RKO (cell line): ENCODE measurements around the gene KIFC1.

Experiments used
- DNase-seq: peaks from one replicate; pipeline ENCODE4 v3.0.0-alpha.2; 2016; ENCODE audit warnings: low spot score

The KIFC1 gene

DNA sequence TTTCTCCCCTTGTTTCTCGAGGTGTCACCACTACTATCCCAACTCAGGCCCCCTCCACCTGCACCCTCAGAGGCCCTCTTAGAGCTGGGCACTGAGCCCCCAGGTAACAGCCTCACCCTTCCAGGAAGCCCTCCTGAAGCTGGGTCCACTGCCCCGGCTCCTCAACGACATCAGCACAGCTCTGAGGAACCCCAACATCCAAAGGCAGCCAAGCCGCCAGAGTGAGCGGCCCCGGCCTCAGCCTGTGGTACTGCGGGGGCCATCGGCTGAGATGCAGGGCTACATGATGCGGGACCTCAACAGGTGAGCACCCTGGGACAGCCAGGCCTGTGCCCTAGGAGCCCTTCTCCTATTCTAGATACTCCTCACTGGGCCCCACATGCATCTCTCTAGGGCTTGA is 49.8 kb downstream of the KIFC1 start:
- no peak for DNase-seq

DNA sequence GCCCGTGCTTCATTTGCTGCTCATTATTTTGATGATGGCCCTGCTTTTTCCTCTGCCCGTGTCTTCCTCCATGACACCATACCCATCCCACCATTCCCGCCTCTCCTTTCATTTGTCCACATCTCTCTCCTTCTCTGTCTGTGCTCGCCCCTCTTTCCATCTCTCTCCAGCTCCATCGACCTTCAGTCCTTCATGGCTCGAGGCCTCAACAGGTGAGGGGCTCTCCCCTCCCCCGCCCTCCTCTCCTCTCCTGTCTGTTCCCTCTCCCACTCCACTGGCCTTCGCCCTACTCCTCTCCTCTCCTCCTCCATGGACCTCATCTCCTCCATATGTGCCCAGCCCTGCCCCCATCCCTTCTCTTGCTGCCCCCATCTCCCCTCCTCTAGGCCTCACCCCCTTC is 50.7 kb downstream of the KIFC1 start:
- DNase-seq: no peak

DNA sequence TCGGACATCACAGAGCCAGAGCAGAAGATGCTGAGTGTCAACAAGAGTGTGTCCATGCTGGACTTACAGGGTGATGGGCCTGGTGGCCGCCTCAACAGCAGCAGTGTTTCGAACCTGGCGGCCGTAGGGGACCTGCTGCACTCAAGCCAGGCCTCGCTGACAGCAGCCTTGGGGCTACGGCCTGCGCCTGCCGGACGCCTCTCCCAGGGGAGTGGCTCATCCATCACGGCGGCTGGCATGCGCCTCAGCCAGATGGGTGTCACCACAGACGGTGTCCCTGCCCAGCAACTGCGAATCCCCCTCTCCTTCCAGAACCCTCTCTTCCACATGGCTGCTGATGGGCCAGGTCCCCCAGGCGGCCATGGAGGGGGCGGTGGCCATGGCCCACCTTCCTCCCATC is 51.4 kb downstream of the KIFC1 start:
- DNase-seq: no peak

- no peak for DNase-seq
These were observed 52.2 kb downstream of the KIFC1 start for GRCh38 chr6:33443619-33444504.

- no peak for DNase-seq
These were observed 53.5 kb downstream of the KIFC1 start for GRCh38 chr6:33445119-33445603.

- no peak for DNase-seq
These were observed 54.7 kb downstream of the KIFC1 start for GRCh38 chr6:33446356-33446755.

DNA sequence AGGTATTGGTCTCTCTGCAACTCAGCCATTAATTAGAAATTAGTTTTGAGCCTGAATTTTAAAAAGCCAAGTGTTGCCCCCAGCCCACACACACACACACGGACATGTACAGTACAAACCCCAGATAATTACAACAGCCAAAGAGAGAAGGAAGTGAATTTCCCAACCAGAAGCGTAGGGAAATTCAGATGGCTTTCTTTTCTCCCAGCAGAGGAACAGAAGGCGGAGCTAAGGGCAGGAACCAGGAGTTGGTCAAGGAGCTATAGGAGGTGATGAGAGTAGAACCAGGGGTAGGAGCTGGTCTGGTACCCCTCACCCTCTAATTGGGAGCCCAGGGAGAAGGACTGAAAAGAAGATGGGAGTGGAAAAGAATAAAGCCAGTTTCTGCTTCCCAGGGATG is 58.8 kb downstream of the KIFC1 start:
- no peak for DNase-seq

DNA sequence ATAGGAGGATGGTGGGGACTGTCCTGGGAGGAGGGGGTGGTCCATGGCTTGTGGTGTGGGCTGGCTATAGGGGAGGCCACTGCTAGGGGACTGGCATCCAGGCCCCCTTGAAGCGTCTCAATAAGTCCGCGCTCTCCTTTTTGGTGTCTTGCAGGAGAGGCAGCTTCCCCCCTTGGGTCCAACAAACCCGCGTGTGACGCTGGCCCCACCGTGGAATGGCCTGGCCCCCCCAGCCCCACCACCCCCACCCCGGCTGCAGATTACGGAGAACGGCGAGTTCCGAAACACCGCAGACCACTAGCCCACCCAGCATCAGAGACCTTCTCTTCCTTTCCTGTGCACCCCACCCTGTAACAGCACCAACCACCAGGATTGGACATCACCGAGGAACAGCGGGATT is 60.0 kb downstream of the KIFC1 start:
- peak; percentile 19 for DNase-seq

DNA sequence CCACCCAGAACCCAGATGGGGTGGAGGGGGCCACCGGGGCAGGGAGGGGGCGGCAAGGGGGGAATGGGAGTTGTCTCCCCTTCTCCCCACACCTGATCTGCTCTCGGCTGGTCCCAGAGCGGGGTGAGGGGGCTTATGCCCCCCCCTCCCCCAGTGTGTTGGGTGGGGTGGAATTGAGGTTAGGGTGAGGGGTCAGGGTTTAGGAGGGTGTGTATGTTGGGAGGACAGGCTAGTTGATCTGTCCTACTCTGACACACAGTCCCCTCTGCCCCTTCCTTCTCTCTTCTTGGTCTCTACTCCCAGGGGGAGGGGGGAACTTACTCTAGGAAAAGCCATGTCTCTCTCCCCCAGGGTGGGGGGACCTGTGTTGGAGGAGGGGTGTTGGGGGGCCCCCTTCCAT is 60.9 kb downstream of the KIFC1 start:
- no peak for DNase-seq

DNA sequence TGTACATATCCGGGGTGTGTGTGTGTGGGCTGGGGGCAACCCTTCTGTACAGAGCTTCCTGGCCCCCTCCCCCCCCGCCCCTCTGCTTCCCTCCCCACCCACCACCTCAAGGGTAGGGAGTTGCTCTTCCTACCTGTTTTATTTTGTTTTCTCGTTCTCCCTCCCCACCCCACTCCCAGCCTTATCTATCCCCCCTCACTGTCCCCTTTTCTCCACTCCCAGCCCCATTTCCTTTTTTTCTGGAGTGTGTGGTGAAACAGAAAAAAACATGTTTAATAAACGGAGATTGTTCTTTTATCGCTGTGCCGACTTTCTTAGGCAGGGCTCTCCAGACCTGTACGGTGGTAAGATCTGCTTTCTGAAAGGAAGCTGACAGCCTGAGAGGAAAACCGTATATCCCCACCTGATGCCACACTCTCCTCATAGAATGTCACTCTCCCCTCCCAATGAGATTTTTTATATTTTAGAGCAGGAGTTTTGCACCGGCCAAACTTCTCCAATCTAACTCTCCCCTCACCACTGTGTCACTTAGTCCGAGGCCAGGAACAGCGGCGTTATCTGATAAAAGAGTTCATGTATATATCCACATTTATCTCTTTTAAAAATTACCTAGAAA is 61.9 kb downstream of the KIFC1 start:
- DNase-seq: no peak

- DNase-seq: peak; percentile 98
These were observed 62.7 kb downstream of the KIFC1 start, which contains the start of gene ZBTB9 for GRCh38 chr6:33454009-33454946. TSS of gene ZBTB9 (plus strand) at chr6:33454576. CDS start at chr6:33455101, 525 bp downstream.

GRCh38 chr6:33455051-33455450 is 63.4 kb downstream of the KIFC1 start:
- DNase-seq: no peak

GRCh38 chr6:33456156-33456555 is 64.5 kb downstream of the KIFC1 start:
- DNase-seq: no peak

DNA sequence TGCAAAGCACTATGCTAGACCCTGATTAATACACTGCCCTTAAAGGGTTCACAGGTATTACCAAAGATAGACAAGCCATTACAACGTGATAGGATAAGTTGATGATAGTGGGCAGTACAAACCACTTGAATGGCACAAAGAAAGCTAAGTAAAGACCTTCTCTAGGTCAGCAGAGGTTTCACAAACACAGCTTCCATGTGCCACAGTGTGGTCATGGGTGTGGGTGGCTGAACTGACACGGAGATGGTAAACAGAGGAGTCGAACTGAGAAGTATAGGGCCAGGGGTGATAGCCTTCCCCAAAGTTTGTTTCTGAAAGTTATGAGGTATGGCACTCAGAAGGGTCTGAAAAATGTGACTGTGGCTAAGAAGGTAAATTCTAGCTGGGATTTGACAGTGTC is 67.1 kb downstream of the KIFC1 start:
- no peak for DNase-seq

- DNase-seq: no peak
These were observed 67.6 kb downstream of the KIFC1 start for GRCh38 chr6:33459226-33459625.
